Activated T-helper 1 cell treated with Interleukin-2 at 50 U/mL for 16 hours (primary cell): ENCODE data around the gene CENPN.

ENCODE experiments used
- DNase-seq: peaks from one replicate; pipeline ENCODE4 v3.0.0-alpha.2; 2020; ENCODE audit warnings: low read depth

Gene CENPN

DNA sequence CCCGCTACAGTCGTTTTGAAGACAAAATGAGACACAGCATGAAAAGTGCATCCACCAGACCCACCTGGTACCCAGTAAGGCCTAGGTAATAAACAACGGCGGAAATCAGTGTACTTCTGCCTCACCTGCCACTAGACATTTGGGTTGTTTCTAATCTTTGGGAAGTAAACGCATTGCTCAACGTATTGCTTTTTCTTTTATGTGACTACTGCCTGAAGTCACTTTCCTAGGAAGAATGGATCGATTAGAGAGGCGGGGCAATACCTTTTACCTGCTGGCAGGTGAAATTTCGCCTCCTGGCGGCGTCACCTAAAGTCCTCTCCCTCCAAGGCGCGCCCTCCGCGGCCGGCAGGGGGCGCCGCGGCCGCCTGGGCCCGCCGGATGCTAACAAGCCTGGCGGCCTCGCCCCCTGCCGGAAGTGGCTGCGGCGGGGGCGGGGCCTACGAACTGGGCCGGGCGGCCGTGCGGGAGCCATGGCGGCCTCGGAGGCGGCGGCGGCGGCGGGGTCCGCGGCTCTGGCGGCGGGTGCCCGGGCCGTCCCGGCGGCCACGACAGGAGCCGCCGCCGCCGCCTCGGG, 28.5 kb downstream of the CENPN start, which contains the start of gene ATMIN:
TSS of gene ATMIN (plus strand) at position 445 of the 577 bp plus-strand sequence. CDS start at position 474, 29 bp downstream.
- DNase-seq: peak; percentile 89

DNA sequence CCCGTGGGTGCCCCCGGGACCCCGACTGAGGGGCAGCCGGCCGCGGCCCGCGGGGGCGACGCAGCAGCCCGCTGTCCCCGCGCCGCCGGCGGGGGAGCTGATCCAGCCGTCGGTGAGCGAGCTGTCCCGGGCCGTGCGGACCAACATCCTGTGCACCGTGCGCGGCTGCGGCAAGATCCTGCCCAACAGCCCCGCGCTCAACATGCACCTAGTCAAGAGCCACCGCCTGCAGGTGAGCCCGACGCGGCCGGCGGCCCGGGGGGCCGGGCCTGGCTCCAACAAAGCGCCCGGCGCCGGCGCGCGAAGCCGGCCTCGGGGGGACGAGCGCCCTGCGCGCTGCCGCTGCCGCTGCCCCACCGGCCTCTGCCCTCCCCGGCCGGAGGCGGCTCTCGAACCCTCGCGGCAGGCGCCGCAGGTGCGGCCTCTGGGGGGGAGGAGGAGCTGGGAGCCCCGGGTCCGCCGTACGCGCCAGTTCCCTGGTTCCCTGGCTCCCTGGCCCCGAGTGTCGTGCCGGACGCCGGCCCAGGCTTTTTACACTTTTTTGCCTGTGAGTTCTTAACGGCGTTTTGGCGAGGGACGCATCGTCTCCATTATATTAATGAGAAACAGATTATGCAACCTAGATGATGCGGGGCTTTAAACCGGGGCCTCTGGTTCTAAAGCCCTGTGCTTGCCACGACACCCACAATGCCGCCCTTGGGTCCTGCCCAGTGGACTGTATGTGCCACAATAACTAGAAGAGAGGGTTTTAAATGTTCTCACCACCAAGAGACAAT, 29.1 kb downstream of the CENPN start:
- DNase-seq: no peak

DNA sequence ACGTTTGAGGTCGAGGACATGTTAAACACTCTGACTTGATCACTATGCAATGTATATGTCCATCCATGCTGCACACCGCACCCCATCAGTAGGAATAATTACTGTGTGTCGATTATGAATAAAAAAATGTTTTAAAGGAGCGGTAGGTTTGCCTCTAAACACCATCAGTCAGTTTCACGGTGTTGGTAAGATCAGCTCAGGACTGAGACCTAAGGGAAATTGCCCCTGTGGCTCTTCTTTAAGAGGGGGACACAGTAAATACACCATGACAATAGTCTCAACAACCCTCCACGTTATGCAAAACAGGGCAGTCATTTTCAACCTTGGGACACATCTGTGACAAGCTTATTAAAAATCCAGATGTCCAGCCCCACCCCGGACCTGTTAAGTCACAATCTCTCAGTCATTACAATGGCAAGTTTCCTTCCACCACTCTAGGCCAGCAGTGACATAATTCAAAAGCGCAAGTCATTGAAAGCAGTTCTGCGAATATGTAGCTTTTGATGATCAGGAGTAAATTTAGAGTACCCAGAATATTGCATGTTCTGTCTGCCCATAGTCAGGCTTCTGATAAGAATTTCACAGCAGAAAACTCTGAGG, 29.8 kb downstream of the CENPN start:
- no peak for DNase-seq

DNA sequence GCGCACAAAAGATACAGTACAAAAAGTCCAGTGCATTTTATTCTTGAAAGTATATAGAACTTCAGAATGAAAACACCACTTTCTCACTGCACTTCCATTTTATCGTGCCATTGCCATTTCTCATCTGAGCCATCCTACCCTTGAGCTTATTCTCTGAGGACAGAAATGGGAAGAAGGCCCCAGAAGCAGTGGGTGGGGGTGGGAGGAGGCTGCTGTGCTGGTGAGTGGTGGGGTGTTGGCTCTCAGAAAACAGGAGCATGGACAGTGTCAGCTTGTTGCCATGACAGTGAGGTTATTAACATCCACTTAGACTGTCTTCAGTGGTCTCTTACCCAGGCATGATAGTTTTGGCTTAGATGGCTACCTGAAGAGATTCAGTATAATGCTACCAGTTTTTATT, 33.1 kb downstream of the CENPN start:
- no peak for DNase-seq

DNA sequence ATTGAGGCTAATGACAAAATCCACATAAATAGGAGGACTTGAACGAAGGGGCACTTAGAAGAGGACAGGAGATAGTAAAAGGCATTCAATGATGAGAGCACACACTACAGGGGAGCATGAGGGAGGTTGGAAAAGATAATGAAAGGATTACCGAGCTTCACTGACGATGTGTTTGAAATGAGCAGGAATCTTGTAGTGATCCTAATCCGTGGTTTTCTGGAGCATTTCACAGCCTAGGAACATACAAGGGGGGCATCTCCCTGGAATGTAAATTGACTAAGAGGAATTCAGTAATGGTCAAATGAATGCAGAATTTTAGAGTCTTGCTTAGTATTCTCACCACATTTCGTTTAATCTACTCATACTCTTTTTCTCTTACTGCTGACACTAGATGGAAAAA, 33.8 kb downstream of the CENPN start:
- no peak for DNase-seq

DNA sequence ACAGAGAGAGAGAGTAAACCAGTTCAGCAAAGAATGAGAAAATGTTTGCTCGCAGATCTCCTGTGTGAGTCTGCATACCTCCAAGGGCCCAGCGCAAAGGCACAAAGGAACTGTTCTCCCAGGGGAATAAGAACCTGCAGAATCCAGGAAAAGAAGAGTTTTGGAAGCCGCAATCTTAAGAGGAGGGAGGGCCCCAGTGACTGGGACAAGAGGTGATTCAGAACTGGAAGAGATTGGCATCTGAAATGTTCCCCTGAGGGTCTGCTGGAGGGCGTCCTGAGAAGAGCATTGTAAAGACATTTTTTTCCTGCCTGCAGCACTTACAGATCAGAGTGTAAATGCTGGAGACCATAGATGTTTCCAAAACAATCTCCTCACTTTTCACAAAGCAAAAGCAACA, 34.7 kb downstream of the CENPN start:
- no peak for DNase-seq

DNA sequence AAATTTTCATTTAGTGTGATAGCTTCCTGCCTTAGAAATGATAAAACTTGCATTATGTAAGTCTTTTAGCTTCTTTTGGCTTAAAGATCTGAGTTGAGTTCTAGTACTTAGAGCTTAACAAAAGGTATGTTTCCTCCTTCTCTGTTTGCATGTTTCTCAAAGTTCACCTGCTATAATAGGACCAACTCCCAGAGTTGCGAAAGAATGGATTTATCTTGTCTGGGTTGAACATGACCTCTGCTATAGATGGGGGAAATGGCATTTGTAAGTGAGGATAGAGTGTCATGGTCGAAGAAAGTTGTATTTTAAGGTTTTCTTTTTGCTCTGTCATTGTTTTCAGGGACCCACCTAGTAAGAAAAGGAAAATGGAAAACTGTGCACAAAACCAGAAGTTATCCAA, 35.8 kb downstream of the CENPN start:
- DNase-seq: no peak

DNA sequence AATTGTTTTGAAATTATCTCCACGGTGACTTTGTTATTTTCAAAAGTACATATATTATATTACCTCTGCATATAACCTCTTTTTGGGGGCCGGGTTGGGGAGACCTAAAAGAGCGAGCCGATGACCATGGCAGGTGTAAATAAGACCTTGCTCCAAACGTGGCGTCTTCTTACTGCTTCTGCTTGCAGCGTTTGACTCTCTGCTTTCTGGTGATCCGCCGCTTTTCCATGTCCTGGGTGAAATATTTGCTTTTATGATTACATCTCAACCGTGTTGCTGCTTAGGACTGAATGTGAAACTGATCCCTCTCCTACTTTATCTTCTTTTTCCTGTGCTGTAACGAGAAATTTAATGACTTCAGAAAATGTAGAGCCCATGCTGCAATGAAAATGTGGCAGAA, 46.7 kb downstream of the CENPN start:
- DNase-seq: no peak

DNA sequence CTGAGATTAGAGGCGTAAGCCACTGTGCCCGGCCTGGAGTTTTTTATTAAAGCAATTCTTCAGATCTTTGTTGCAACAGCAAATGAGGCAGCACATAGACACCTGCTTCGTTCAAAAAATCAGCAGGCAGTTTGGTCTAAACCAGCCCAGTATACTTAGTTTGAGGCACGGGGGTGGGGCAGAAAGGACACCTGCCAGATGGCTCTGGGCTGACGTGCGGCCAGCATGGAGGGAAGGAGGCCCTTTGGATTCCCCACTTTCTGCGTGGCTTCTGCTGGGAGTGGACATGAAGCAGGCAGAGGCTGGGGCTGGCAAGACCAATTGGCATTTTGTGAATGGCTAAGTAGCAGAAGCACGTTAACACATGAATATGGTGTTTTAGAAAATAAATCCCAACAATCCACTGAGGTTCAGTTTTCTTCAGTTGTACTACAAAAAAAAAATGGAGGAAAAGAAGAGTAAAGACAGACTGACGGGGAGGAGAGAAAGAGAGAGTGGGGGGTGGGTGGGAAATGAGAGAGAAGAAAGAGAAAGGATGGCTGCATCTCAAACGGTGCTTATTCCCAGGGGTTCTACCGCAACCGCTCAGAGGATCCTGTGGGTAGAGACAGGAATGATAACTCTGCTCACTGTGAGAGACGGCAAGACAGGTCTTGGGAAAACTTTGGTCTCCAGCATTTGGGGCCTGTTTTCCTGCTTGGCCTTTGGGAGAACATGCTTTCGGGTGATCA, 53.7 kb downstream of the CENPN start:
- no peak for DNase-seq

DNA sequence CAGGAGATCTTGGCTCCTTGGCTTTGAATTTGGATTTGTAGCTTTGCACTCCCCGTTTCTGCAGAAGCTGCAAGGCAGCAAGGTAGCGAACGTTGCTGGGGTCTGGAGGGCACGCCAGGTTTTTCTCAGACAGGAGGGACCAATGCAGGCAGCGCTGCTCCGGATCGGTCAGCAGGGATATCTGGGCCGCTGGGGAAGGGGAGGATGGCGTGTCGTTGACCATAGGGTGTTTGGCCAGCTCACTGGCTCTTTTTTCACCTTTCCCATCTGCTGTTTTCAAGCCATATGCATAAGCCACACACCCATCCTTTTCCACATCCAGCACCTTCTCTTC, 54.3 kb downstream of the CENPN start:
- DNase-seq: no peak

DNA sequence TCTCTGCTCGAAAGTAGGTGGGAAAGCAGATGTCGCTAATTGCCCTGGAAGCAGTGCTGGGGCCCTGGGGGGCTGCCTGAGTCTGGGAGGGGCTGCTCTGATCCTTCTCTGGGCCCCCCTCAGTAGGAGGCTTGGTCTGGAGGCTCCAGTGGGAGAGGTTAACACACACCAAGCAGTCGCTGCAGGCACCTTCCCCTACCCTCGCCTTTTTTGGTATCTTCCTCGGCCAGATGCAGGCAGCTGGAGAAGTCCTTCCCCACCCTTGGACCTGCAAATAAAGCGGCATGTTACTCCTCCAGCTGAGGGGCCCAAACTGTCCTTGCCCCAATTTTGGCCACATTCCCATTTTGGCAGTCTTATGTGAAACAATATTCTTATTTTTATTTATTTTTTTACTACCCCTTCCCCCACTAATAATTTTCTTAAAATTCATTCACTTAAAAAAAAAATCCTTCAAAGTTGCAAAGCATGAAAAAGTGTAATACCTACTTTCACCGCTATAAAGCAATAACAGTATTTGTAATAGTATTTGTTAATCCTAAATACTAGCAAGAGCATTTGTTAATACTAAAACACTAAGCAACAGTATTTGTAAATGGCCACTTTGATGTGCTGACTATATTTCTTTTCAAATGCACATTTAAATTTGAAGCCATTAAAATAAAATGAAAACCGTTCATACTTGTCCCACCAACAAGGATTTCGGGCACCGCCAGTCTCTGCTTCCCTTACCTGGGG, 55.0 kb downstream of the CENPN start:
- DNase-seq: no peak

DNA sequence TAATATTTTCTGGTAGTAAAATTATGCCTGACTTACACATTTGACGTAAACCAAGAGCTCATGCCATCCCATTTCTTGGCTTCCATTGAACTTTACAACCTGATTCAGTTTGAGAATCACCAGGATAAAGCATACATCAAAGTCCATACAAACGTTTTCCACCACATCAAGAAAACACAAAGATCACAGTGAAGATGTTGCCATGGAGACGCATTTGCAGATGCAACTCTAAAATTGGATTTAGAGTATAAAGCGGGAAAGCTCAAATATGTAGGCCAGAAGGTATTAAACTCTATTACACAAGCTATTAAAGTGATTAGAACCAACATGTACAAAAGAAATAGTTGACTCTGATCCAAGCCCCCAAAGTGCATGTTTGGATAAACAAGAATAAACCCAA, 59.7 kb downstream of the CENPN start:
- DNase-seq: no peak

DNA sequence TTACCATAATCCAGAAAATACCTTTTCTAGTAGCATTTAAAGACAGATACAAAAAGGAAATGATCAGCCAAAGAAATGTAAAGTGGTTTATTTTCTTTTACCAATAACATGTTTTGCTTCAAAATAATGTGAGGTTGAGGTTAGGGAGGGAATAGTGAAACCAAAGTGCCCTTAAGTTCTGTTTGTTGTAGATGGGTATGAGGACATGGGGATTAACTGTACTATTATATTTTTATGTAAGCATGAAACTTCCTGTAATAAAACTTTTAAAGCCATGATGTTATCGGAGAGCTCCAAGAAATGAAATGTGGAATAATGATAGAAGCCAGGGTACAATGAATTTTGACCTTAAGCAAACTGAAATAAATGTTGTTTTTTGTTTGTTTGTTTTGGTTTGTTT, 60.2 kb downstream of the CENPN start:
- DNase-seq: no peak

DNA sequence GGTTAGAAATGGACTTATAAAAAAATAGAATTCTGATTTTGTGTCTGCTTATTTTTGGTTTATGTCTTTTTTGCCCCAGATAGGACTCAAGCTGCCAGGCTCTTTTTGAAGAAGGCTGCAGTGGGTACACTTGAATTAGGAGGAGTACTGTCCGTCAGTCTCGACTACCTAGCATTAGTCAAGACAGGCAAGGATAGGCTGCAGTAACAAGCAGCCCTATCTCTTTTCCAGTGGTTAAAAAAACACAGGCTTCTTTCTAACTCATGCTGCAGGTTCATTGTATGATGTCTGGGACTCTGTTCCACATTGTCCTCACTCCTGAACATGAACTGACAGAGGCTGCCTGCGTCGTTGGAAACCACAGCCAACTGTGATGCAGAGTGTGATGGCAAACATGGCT, 62.0 kb downstream of the CENPN start:
- no peak for DNase-seq

DNA sequence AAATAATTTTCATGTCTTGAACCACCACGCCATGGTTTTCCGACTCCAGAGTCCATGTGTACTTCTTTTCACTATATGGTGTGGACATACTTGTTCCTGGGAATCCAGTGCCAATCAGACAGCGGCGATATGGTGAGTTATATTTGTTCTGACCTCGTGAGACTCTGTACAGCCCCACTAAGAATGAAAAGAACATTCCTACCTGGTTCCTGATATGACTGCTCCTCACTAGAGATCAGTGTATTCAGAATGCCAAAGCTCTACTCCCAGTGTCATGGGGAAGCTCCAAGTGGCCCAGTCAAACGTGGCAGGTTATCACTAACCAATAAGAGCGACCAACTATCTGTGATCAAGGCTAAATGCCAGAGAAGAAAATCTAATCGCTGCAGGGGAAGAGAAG, 64.0 kb downstream of the CENPN start:
- DNase-seq: no peak

DNA sequence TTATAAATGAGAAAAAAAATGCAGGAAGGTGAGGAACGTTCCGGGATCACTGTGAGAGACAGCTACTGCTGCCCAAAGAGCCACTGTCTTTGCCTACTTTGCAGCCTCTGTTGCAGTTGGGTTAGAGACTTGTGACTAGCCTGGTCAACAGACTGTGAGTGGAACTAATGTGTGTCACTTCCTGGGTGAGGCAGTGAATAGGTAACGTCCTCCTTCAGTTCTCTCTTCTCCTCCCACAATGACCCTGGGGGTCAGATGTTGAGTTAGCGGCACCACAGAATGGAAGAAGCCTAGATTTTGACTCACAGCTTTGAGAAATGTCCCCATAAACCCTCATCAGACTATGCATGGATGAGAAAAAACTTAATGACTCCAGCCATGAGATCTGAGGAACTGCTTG, 64.8 kb downstream of the CENPN start:
- no peak for DNase-seq

DNA sequence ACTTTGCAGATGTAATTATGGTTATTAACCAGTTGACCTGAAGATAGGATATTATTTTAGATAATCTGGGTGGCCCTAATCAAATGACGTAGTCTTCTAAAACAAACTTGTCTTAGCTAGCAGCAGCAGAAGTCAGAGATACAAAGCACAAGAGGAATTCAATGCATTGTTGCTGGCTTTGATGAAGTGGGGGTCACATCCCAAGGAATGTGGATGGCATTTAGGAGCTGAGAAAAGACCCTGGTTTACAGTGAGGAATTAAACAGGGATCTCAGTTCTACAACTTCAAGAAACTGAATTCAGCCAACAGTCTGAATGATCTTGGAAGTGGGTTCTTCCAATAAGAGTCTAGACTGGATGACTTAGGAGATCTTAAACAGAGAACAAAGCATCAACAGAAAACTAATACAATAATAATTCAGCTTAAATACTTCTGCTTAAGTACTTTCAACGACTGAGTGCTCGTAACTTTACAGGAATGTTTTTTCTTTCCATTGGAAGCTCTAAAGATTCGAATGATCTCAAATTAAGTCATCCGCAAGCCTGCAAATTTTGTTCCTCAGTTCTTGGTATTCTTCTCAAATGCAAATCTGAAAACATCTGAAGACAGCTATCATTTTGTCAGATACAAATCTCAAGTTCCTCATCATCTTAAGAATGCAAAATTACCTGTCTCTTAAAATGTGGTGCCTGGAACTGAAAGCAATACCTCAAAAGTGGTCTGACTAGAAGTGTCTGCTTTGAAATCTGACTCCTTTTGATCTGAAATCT, 66.7 kb downstream of the CENPN start:
- no peak for DNase-seq

DNA sequence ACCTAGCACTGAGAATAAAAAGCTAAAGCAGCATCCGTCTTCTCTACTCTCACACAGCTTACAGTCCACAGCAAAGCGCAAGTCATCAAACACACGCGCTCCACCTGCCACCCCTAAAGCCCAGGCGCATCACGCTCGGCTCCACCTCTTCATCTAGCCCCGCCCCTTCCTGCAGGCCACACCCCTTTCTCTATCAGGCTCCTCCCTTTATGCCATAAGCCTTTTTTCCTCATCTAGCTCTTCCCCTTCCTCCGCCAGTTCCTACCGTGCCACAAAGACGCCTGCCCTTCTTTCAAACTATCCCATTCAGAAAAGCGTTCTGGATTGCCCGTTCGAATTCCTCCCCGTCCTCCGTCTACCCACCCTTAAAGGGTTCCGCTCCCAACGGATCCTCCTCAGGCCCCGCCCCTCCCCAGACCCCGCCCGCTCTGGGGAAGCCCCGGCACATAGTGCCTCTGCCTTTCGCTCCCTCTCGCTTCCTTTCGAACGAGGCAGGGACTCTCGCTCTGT, 69.6 kb downstream of the CENPN start:
- DNase-seq: peak; percentile 79

DNA sequence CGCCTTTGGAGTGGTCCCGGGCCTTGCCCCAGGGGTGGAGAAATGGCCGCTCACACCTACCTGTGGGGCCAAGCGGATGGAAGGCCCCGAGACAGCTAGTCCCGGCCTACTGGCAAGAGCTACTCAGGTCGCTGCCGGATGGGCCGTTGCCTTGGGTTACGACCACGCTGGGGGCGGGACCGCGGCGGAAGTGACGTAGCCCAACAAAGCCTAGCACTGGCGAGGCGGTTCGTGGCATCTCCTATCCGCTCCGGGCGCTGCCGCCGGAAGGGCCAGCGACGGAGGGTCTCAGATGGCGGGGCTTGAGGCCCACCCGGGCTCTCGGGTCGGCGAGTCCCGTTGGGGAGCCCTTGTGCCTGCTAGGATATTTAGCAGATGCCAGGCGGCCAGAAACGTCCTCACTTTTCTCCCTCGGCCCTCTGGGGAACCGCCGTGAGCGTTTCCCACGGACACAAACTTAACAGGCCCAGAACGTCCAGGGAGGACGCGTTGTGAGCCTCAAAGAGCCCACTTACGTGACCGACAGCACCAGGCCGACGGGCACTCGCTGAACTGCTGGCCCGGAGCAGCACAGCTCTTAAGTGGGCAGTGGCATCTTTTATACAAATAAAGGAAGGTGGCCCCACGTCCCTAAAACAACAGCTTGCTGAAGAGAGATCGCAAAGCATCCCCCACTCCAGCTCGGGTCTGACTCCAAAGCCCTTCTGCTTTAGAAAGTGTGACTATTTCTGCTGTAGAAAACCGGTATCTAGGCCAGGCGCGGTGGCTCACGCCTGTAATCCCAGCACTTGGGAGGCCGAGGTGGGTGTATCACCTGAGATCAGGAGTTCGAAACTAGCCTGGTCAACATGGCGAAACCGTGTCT, 70.3 kb downstream of the CENPN start, which contains the start of gene C16orf46:
TSS of gene C16orf46 (minus strand) at position 163 of the 865 bp plus-strand sequence. CDS start 13,283 bp downstream, outside the sequence.
- DNase-seq: peak; percentile 93

DNA sequence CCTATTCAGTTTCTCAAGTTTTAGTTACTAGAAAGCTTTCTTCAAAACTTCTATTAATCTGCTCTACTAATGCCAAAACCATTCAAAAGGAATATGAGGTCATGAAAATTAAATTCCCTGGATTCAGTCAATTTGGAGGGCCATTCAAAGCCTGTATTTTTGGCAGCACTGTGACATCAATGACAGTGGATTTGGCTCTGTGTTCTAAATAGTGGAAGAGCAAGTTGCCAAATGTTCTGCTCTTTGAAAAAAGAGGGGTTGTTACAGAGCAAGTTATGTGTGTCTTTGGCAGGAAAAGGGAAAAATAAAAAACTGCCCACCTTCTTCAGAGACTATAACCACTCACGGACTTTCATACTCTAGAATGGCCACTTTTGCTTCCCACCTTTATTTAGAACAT, 73.2 kb downstream of the CENPN start:
- no peak for DNase-seq
